GM21526 (cell line): ENCODE measurements around the gene POM121L2.
"Not testable (repeated sequence)": the region's sequence is repeated elsewhere in the genome, so short reads cannot be mapped to it uniquely, and the experiment has no call there.

Experiments
- ATAC-seq: cut with Tn5 transposase; IDR thresholded peaks from one replicate; pipeline ENCODE4 v1.9.1; 2021; ENCODE audit warnings: moderate library complexity; ENCODE audit not compliant: unreplicated experiment, low FRiP score

Gene POM121L2

DNA sequence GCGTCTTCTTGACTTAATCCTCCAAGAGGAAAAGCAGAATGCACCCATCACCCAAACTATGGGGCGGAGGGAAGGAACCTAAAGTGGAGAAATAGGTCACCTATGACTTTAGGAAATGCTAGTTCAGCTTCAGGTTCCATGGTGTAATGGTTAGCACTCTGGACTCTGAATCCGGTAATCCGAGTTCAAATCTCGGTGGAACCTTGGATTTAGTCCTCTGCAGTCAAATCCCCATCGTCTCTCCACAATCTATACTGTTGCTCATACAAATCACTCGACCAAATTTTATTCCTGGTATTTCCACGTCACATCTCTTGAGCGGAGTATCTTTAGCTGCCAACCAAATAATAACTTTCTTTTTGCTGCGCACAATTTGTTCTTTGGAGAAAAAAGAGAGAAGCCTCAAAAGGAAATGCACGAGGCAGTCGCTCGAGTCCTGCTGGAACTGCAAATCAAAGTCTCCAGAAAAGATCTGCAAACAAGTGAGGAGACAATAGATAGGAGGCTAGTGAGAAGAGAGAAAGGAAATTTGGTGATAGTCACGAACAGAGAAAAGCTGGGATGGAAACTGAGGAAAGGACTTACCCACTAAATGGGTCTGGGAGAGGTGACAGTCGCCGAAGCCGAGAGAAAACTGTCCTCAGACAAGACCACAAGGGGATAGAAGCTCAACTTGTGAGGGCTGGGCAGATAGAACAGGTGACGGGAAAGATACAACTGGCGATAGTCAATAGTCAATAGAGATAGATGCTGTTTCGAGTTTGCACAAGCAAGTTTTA lies 16.6 kb downstream of the POM121L2 start:
- no peak for ATAC-seq

DNA sequence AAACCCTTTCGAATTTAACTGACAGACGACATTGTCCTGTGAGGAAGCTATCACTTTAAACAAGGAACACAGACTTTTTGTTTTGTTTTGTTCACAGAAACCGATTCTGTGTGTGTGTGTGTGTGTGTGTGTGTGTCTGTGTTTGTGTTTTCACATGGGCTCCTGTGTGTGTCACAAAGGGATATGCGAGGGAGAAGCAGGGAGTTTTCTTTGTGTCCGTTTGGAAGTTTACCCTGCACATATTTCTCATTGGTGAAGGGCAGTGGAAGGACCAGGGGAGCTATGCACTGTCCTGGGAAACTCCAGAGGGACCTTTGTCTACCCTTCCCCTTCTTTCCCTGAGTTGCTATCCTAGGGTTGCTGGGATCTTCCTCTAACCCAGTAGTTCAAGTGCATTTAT lies 17.7 kb downstream of the POM121L2 start:
- ATAC-seq, result no peak

DNA sequence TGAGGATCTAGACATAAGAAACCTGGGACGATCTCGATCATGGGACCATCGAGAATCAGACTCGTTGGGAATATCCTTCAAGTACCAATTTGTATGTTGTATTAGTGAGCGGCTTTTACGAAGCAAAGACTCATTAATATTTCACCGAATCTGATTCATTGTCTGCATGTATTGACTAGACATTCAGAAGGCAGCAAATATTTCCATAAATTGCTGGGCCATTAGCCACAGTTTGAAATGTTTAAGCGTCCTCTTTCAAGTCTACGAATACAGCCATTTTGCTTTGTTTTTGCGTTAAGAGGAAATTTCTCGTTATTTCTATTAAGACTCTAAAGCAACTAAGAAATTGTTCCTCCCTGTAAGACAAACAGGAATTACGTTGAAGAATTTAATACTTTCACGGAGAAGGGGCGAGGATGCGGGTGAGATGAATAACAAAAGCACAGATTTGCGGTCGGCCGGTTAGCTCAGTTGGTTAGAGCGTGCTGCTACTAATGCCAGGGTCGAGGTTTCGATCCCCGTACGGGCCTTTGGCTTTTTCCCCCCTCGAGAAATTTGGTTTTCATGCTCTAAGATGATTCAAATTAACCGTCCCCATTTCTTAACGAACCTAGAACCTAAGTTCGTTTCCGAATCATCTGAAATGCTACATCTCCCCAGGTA lies 18.5 kb downstream of the POM121L2 start:
- ATAC-seq, result no peak

DNA sequence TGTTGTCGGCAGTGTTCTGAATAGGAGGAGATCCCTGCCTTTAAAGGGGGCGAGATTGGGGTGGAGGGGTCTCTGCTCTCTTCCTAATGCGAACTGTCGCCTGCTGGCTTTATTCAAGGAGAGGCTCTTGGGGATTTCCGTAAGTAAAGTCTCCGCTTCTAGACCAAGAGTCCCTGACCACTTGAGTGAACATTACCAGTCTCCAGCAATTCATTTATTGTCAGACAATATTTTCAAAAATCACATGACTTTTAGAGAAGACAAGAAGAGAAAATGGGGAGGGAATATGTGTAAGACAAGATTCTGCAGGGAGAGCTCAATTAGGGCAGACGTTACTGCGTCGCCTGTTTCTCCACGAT lies 21.2 kb downstream of the POM121L2 start:
- ATAC-seq, result no peak

DNA sequence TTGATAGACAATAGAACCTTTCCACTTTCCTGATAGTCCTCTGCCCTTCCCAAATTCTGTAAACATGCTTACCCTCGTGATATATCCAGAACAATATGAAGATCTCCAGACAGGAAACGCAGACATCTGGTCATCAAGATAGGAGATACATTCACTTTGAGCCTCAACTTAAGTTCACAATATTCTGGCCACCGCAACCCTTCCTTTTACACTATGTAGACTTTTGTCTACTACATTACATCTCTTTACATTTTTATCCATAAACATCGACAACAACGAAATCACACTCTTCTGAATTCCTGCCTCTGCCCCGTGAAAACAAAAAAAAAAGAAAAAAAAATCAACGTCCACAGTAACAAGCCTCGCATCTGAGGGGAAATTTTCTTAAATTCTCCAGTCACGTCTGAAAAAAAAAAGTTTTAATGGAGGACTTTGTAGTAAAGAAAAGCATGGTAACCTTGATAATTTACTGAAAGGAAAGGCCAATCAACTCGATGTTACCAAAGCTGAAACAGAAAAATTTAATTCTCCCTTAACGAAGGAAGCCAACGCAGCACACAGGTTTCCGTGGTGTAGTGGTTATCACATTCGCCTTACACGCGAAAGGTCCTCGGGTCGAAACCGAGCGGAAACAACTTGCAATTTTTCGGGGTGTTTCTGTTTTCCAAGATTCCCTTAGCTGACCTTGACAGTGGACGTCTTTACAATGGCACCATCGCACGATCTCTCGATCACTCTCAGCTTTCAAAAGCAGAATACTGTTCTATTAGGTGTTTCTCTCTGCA lies 21.8 kb downstream of the POM121L2 start:
- ATAC-seq, result no peak

DNA sequence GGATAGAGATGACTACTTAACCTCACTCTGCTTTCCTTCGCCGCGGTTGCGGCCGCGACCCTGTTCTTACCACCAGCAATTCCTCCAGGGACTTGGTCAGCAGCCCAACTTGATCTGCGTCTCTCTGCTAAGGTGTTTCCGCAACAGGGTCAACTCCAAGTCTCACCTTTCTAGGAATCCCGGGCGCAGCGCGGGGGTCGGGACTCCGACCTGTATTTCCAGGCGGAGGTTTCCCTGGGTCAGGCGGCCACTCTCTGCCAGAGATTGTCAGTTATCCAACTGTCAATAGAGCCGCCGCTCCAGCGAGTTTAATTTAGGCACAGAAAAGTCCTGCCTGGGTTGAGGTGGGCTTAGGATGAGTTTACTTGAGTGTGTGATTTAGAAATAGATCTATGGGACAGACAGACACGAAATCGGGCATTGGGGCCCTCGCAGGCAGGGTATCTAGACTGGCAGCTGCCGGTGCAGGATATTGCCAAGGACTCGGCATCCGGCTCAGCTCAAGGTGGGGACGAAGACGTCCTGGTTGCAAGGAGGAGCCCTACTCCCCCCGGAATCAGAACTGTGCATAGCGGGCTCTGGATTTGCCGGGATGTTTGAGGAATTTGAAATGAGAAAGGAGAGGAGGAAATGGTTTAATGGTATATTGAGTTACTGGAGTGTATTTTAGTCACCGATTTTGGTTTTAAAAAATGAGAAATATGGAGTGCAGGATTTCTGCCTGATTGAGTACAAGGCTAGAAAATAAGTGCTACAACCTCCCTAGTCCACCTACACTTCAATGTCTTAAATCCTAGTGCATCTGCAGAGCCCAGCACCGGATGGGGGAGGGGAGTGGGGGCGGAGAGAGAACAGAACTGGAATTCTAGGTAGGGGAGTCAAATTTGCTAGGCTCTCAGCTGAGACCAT lies 23.7 kb downstream of the POM121L2 start:
- no peak for ATAC-seq

DNA sequence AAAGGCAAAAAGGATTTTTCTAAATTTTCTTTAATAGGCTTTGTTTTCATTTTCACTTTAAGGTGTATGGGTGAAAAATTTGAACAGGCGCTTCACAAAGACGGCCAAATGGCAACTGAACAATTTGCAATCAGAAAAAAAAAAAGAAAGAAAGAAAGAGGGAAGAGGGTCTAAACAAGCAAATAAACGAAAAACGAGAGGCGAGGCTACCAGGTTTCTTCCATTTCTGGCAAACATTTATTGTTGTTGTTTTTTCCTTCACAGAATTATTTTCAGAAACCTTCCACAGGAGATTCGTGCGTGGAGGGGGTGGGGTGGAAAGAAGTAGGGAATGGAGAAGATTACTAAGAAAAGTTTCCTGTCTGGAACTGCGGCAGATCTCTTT lies 24.3 kb downstream of the POM121L2 start:
- no peak for ATAC-seq

DNA sequence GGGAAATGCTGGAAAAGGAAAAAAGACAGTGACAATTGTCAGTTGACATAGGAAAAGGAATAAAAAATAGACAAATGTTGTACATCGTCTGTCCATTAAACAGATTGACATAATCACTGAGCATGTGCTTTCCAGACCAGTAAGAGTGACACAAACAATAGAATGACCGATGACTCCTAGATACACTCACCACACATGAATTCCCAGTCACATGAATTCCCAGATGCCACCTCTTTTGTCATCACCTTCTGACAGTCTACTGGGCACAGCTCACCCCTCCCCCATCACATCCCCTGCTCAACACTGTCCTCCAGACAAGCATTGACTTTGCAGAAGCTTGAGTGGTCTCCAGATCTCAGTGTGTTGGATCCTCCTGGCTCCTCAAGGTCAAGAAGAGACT lies 25.9 kb downstream of the POM121L2 start:
- ATAC-seq, result no peak

DNA sequence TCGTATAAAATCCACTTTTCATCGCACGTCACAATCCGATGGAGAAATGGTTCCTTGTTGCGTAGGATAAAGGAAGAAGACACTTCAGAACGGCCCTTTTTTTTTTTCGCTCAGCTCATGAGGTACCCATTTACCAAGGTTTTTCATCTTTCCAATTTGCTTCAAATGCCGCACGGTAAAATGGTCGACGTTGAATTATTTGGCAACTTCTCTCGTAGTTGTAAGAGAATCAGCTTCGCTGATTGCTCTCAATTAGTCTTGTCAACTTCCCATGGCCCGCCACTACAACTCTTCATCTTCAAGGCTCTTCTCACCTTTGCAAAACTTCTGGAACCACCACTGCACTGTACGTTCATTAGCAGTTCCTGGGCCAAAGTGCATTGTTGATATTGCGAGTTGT lies 28.8 kb downstream of the POM121L2 start:
- no peak for ATAC-seq

DNA sequence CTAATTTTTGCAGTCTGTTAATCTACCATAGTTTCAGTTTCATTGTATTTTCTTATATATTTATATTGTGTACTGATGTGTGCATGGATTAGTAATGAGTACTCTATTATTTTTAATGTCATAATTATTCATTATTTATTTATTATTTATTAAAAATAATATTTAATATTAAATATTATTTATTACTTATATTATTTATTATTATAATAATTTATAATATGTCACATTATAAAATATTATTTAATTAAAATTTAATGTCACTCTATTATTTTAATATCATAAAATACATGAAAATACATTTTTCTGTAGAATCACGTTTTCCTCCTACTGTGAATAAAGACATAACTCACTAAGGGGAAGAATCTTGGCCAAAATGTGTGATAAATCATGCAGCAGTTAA lies 30.5 kb downstream of the POM121L2 start:
- no peak for ATAC-seq

DNA sequence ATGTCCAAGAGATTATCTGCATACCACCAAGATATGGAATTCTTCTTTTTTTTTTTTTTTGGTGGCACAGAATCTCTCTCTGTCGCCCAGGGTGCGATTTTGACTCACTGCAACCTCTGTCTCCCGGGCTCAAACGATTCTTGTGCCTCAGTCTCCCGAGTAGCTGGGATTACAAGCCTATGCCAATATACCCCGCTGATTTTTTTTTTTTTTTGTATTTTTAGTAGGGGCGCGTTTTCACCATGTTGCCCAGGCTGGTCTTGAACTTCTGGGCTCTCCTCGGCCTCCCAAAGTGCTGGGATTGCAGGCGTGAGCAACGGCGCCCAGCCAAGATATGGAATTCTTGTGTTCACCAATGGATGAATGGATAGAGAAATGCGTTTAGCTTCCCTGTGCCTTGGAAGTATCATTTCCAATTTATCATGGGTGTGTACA lies 31.0 kb downstream of the POM121L2 start:
- no peak for ATAC-seq

DNA sequence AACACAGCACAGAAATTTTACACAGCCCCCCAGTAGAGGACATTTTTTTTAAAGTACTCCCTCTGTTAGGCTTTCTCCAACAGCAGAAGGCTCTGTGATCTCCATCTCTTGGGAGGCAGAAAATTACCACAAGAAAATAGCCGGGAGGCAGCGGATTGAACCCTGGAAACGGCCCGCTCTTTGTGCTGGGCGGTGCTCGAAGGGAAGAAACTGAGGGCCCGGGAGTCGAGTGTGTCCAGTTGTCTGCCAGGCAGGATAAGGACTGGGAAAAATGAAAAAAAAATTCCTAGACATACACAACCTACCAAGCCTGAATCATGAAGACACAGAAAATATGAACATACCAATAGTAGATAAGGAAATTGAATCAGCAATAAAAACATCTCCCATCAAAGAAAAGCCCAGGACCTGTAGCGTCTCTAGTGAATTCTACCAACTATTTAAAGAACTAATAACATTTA lies 31.5 kb downstream of the POM121L2 start:
- ATAC-seq, result no peak

DNA sequence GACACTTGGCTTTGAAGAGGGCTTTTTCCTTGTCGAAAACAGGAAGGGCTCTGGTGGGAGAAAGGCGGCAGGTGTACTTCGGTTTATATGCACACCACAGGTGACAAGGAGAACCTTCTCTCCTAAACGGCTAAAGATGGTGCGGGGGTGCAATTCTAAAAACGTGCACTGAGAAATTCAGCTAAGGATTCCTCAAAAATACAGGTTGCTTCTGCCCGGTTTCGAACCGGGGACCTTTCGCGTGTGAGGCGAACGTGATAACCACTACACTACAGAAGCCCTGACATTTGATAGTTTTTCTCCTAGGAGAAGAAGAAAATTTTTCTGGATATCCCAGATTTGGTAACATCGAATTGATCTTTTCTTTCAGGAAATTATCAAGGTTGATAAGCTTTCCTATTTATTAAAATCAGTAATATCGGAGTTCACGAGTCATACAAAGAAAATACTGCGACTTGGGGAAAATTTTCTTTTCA lies 32.0 kb downstream of the POM121L2 start:
- no peak for ATAC-seq

DNA sequence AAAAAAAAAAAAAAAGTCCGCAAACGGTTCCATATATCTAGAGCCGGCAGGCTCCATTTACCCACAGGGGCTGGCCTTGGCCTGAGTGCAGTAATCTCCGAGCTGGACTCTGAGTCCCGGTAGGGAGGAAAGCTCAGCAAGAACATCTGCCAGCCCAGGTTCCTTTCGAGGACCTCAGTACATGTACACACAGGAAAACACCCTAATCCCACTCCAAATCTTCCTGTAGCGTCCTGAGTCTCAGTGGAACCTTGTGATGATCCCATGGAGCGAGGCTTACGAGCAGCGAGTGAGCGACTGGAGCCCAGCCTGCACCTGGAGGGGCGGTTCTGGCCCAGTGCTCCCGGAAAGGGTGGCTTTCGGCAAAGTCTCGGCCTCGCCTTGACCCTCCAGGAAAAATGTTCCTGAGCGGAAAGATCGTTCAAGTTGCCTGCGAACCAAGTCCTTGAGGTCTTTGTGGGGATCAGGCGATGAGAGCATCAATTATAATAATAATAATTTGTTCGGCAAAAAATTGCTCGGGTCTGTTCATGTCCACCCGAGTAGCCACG lies 32.5 kb downstream of the POM121L2 start:
- ATAC-seq, result no peak

DNA sequence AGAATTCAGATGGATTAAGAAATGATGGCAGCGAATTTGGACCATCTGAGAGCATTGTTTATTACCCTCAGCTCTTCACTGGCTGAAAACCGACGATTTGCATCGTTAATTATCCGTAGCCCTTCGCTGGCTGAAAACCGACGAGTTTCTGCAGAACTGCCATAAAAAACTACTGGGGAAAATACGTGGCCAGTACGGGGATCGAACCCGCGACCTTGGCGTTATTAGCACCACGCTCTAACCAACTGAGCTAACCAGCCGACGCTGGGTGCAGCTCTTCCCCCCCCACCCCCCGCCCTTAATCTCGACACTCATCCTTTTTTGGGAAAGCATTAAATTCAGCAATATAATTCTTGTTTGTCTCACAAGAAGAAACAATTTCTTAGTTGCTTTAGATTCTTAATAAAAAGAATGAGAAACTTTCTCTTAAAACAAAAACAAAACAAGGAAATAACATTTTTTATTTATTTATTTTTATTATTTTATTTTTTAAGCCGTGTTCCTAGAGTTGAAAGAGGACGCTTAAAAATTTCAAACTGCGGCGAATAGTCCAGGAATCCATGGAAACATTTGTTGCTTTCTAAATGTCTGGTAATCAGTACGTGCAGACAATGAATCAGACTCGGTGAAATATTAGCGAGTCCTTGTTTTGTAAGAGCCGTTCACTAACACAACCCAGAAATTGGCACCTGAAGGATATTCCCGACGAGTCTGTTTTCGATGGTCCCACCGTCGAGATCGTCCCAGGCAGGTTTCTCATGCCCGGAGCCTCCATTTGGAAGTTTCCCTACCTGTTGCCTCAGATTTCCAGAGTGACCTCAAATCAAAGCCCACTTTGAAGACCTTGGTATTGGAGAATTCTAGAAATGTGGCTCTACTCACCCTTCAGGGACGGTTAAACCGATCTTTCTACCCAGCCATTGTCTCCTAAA lies 36.8 kb downstream of the POM121L2 start:
- no peak for ATAC-seq

DNA sequence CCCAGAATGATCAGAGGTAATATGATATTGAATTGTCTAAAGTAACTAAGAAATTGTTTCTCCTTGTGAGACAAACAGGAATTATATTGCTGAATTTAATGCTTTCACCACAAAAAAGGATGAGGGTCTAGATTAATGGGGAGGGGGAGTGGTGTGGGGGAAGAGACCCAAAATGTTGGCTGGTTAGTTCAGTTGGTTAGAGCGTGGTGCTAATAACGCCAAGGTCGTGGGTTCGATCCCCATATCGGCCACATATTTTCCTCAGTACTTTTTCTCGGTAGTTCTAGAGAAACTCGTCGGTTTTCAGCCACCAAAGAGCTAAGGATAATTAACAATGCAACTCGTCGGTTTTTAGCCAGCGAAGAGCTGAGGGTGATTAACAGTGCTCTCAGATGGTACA lies 38.3 kb downstream of the POM121L2 start:
- ATAC-seq, result no peak

DNA sequence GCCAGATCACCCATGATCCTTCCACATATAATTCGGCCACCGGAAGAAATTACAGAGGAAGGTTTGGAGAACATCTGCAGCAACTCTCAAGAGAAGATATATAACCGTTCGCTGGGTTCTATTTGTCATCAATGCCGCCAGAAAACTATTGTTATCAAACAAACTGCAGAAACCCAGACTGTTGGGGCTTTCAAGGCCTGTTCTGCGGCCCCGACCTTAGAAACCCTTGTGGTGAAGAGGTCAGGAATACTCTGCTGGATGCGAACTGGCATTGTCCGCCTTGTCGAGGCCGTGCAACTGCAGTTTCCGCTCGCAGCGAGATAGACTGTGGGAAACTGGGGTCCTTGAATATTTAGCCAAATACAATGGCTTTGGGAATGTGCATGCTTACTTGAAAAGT lies 43.3 kb downstream of the POM121L2 start:
- no peak for ATAC-seq

DNA sequence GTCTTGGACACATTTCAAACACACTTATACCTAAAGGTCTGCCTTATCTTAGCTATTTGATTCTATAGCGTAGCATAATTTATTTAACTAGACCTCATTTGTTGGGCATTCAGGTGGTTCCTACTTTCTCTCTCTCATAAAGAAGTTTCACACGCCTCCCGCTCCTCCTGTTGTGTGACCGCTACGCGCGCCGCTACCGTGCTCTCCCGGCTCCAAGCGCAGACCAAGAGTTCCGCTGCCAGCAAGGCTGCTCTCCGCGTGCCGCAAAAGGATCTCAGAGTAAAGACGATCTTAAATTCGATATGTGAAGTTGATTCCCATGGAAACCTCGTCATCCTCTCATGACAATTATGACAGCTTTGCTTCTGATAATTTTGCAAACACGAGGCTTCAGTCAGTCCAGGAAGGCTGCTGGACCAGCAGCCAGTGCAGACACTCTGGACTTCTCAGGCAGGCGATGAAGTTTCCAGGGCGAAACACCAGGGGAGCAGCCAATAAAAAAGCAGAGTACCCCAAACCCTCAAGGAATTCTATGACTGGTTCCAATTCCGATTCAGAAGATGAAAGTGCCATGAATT lies 44.1 kb downstream of the POM121L2 start:
- no peak for ATAC-seq

DNA sequence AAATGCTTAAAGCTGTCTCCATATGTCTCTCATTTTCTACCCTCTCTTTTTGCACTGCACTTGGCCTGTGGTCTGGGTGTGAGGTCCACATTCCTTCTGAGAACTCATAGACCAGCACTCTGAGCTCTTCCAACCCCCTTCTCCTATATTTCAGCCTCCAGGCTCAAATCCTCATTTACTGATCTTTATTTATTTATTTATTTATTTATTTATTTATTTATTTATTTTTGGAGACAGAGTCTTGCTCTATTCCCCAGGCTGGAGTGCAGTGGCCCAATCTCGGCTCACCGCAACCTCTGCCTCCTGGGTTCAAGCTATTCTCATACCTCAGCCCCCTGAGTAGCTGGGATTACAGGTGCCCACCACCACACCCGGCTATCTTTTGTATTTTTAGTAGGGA lies 45.1 kb downstream of the POM121L2 start:
- ATAC-seq, result not testable (repeated sequence)
